HepG2 (cell line): Measurements from ENCODE around the gene DGAT2L6. TPM values are rescaled to one million over a fixed set of nuclear protein-coding genes. Genes with fewer than 3 reads are reported as not detected.

Experiments
- ATAC-seq: fragments of 200-7000 bp; cut with Tn5 transposase; 3 replicates; pipeline ENCODE4 v1.9.1; 2020; ENCODE audit warnings: mild to moderate bottlenecking, moderate library complexity
- BruUV-seq: library from RNA; stranded (reverse); fragments of 400-500 nt; replicated peaks from 2 replicates; lab custom pipeline; 2021; lab: Mats Ljungman, UMichigan
- CTCF ChIA-PET: fragments of 300-600 bp; formaldehyde crosslinking; extraction: SDS; loops from one replicate; lab custom pipeline; 2021; ENCODE audit warnings: low total read pairs, inconsistent platforms, low intra/inter-chr PET ratio; lab: Yijun Ruan, JAX
- POLR2A ChIA-PET: fragments of 350-600 bp; sonication (Branson Sonifier 250); formaldehyde crosslinking; loops from one replicate; lab custom pipeline; 2020; ENCODE audit warnings: antibody characterized with exemption, inconsistent platforms; lab: Yijun Ruan, JAX
- DNase-seq: peaks from one replicate; pipeline ENCODE4 v3.0.0-alpha.2; 2015; ENCODE audit warnings: low spot score
- FAIRE-seq: peaks from 3 replicates; lab custom pipeline; 2011; peaks lifted over from hg19 to GRCh38; lab: Jason Lieb, UNC
- H2AFZ ChIP-seq: one replicate; pipeline ENCODE4 v1.6.1; 2011; ENCODE audit warnings: low read length, inconsistent platforms
- H3K27ac ChIP-seq: fragments of 300-600 bp; 3 replicates; pipeline ENCODE4 v1.8.0; 2011; ENCODE audit warnings: mixed run types, mild to moderate bottlenecking, mixed read lengths, low read length, inconsistent platforms; ENCODE audit not compliant: insufficient read depth; ENCODE audit errors: extremely low read length
- H3K27me3 ChIP-seq, 2 experiments: fragments of 200-600 bp in 1 of 2; 2 replicates in 1 of 2; 3 replicates in 1 of 2; pipeline versions ENCODE4 v1.6.0 to v1.8.0; 2011; ENCODE audit warnings: low read length in 2 of 2, mild to moderate bottlenecking in 2 of 2, moderate library complexity in 2 of 2, inconsistent platforms in 1 of 2; ENCODE audit not compliant: insufficient read depth in 2 of 2, control insufficient read depth in 1 of 2
- H3K36me3 ChIP-seq, 2 experiments: fragments of 200-600 bp in 1 of 2; replicated peaks in 1 of 2; 2 replicates in 1 of 2; 3 replicates in 1 of 2; pipeline versions ENCODE4 v1.5.1 to v1.8.0; 2011; ENCODE audit warnings: low read length in 2 of 2, inconsistent platforms in 1 of 2; ENCODE audit not compliant: insufficient read depth in 2 of 2, control insufficient read depth in 1 of 2
- H3K4me1 ChIP-seq: 2 replicates; pipeline ENCODE4 v1.5.1; 2012; ENCODE audit warnings: low read length, inconsistent platforms; ENCODE audit not compliant: insufficient read depth
- H3K4me2 ChIP-seq: 2 replicates; pipeline ENCODE4 v1.6.0; 2011; ENCODE audit warnings: low read depth, low read length, inconsistent platforms
- H3K4me3 ChIP-seq, 3 experiments: fragments of 200-600 bp in 1 of 3; sonication (generic), shearing (Covaris generic) in 1 of 3; replicated peaks in 1 of 3; 2 replicates each; pipeline ENCODE4 v1.5.1; 2011 to 2016; ENCODE audit warnings: low read length in 3 of 3, inconsistent platforms in 2 of 3, low read depth in 2 of 3, mild to moderate bottlenecking in 2 of 3, control low read depth in 1 of 3, mixed read lengths in 1 of 3; ENCODE audit not compliant: insufficient read depth in 1 of 3
- H3K79me2 ChIP-seq: one replicate; pipeline ENCODE4 v1.6.1; 2011; ENCODE audit warnings: low read length, inconsistent platforms; ENCODE audit not compliant: insufficient read depth
- H3K9ac ChIP-seq: 2 replicates; pipeline ENCODE4 v1.6.0; 2011; ENCODE audit warnings: mild to moderate bottlenecking, low read depth, low read length, inconsistent platforms; ENCODE audit not compliant: insufficient read depth
- H3K9me3 ChIP-seq: 2 replicates; pipeline ENCODE4 v1.5.1; 2012; ENCODE audit warnings: mild to moderate bottlenecking, low read length
- H4K20me1 ChIP-seq: 2 replicates; pipeline ENCODE4 v1.6.0; 2011; ENCODE audit warnings: inconsistent platforms, mild to moderate bottlenecking, low read length, moderate library complexity; ENCODE audit not compliant: insufficient read depth
- NCOA2 ChIP-seq: sonication (generic); formaldehyde crosslinking; IDR thresholded peaks from 2 replicates; pipeline ENCODE4 v1.8.0; 2022; ENCODE audit warnings: inconsistent platforms
- NFKB2 ChIP-seq: sonication (generic); formaldehyde crosslinking; IDR thresholded peaks from 2 replicates; pipeline ENCODE4 v1.4.0; 2020; ENCODE audit warnings: missing genetic modification reagents, borderline replicate concordance
- SOX6 ChIP-seq, 2 experiments: fragments of 450-650 bp in 1 of 2; sonication (generic) in 1 of 2; formaldehyde crosslinking in 1 of 2; IDR thresholded peaks; 2 replicates each; pipeline versions ENCODE4 v1.4.0 to v1.6.1; 2017 to 2020; ENCODE audit warnings: antibody characterized with exemption in 1 of 2, mild to moderate bottlenecking in 1 of 2, missing genetic modification reagents in 1 of 2
- ZNF530 ChIP-seq: sonication (generic); formaldehyde crosslinking; IDR thresholded peaks from 2 replicates; pipeline ENCODE4 v1.5.0; 2020; ENCODE audit warnings: low read depth, mild to moderate bottlenecking, missing genetic modification reagents
- ZNF567 ChIP-seq: sonication (generic); formaldehyde crosslinking; IDR thresholded peaks from 2 replicates; pipeline ENCODE4 v1.8.1; 2023; ENCODE audit warnings: mild to moderate bottlenecking, missing genetic modification reagents, borderline replicate concordance
- ZNF569 ChIP-seq: sonication (generic); formaldehyde crosslinking; IDR thresholded peaks from 2 replicates; pipeline ENCODE4 v1.5.0; 2020; ENCODE audit warnings: mild to moderate bottlenecking, missing genetic modification reagents, moderate library complexity, borderline replicate concordance
- WGBS: methylation state at CpG from one replicate; pipeline ENCODE4 v1.1.6; 2017; ENCODE audit warnings: low lambda C conversion rate; 5-methylcytosine and 5-hydroxymethylcytosine counted together
- in situ Hi-C: cut with HindIII; loops from 2 replicates; pipeline ENCODE4 v1.10.0; 2017; ENCODE audit warnings: low pct_unique_long_range_greater_than_20kb; ENCODE audit not compliant: extremely low pct_ligation_motif_present
- intact Hi-C: fragments of 100-400 bp; cut with micrococcal nuclease; formaldehyde crosslinking; loops from one replicate; pipeline ENCODE4 v1.10.0; 2022; ENCODE audit not compliant: unreplicated experiment
- polyA plus RNA-seq, 8 experiments: library from polyadenylated mRNA; depleted of rRNA in 3 of 8; stranded (reverse) in 7 of 8; unstranded in 1 of 8; fragments of >200 nt; fragmentation: Illumina TruSeq in 4 of 8; extraction: Trizol in 4 of 8; gene quantifications; 2 replicates each; pipeline versions ENCODE4 v1.2.1 to v1.2.3, GENCODE V29; 2011 to 2016; ENCODE audit warnings: low read depth in 4 of 8, missing spikeins in 1 of 8, mixed read lengths in 1 of 8; ENCODE audit not compliant: insufficient read depth in 1 of 8
- total RNA-seq, 5 experiments: library from RNA; depleted of rRNA; stranded (reverse); fragments of >200 nt; fragmentation: Illumina TruSeq; extraction: Trizol; gene quantifications; 2 replicates each; pipeline ENCODE4 v1.2.3, GENCODE V29; 2016; ENCODE audit warnings: low read depth in 1 of 5
- TF ChIP-seq, protein P1 (sequence below): IDR thresholded peaks from 2 replicates; pipeline ENCODE4 v1.6.1; 2016; ENCODE audit warnings: mild to moderate bottlenecking
- TF ChIP-seq, protein P2 (sequence below): sonication (generic); formaldehyde crosslinking; IDR thresholded peaks from 2 replicates; pipeline ENCODE4 v1.4.0; 2020; ENCODE audit warnings: missing genetic modification reagents
- TF ChIP-seq, protein P3 (sequence below): sonication (generic); formaldehyde crosslinking; IDR thresholded peaks from 2 replicates; pipeline ENCODE4 v1.5.1; 2020; ENCODE audit warnings: mild to moderate bottlenecking, missing genetic modification reagents, moderate library complexity

The DGAT2L6 gene
- total and polyA plus RNA-seq, 2 of the 13 experiments (the other 11 are each of a cell fraction or from before 2014, with no cell fraction given), result not detected

DNA sequence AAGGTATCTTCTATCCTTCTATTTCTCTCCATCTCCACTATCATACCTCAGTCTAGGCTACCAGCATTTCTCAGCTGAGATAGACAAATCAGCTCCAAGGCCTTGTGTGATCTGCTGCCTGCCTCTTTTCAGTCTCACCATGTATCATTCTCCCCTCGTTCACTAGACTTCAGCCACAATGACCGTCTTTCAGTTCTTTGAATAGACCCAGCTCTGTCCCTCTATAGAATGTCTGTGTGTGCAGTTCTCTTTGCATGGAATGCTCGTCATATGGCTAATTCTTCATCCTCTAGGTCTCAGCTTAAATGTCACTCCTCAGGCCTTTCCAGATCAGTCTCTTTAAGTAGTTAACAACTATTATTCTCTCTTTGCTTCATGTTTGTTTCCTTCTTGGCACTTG lies 37.5 kb upstream of the DGAT2L6 start (continued):
- TF ChIP-seq, protein P1, sequence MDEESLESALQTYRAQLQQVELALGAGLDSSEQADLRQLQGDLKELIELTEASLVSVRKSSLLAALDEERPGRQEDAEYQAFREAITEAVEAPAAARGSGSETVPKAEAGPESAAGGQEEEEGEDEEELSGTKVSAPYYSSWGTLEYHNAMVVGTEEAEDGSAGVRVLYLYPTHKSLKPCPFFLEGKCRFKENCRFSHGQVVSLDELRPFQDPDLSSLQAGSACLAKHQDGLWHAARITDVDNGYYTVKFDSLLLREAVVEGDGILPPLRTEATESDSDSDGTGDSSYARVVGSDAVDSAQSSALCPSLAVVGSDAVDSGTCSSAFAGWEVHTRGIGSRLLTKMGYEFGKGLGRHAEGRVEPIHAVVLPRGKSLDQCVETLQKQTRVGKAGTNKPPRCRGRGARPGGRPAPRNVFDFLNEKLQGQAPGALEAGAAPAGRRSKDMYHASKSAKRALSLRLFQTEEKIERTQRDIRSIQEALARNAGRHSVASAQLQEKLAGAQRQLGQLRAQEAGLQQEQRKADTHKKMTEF (CRISPR knock-in tag), result no peak
- TF ChIP-seq, protein P2, sequence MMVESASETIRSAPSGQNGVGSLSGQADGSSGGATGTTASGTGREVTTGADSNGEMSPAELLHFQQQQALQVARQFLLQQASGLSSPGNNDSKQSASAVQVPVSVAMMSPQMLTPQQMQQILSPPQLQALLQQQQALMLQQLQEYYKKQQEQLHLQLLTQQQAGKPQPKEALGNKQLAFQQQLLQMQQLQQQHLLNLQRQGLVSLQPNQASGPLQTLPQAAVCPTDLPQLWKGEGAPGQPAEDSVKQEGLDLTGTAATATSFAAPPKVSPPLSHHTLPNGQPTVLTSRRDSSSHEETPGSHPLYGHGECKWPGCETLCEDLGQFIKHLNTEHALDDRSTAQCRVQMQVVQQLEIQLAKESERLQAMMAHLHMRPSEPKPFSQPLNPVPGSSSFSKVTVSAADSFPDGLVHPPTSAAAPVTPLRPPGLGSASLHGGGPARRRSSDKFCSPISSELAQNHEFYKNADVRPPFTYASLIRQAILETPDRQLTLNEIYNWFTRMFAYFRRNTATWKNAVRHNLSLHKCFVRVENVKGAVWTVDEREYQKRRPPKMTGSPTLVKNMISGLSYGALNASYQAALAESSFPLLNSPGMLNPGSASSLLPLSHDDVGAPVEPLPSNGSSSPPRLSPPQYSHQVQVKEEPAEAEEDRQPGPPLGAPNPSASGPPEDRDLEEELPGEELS (CRISPR knock-in tag), result no peak
- TF ChIP-seq ZNF530, result no peak
- TF ChIP-seq ZNF567 (CRISPR knock-in tag), result no peak
- no peak for TF ChIP-seq NFKB2 (CRISPR knock-in tag)
- no peak for TF ChIP-seq NCOA2 (CRISPR knock-in tag)
- TF ChIP-seq SOX6 (IDR thresholded peaks at IDR 0.05), result no peak
- no peak for TF ChIP-seq SOX6 (CRISPR knock-in tag; IDR thresholded peaks at IDR 0.05)

DNA sequence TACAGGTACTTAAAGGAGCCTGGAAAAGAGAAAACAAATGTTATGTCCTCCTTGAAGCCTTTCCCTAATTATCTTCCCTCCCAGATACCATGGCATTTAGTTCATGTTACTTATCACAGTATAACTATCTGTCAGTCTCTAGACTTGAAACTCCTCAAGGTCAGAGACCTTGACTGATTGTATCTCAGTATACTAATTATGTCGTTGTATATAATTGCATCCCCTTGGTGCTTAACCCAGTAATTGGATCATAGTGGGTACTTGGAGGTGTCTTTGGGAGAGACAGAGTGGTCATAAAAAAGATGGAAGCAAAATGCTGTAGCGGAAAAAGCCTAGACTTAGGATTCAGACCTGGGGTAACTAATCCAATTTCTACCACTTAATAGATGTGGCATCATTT lies 35.9 kb upstream of the DGAT2L6 start:
- no peak for TF ChIP-seq ZNF569 (CRISPR knock-in tag)
- TF ChIP-seq, protein P3, sequence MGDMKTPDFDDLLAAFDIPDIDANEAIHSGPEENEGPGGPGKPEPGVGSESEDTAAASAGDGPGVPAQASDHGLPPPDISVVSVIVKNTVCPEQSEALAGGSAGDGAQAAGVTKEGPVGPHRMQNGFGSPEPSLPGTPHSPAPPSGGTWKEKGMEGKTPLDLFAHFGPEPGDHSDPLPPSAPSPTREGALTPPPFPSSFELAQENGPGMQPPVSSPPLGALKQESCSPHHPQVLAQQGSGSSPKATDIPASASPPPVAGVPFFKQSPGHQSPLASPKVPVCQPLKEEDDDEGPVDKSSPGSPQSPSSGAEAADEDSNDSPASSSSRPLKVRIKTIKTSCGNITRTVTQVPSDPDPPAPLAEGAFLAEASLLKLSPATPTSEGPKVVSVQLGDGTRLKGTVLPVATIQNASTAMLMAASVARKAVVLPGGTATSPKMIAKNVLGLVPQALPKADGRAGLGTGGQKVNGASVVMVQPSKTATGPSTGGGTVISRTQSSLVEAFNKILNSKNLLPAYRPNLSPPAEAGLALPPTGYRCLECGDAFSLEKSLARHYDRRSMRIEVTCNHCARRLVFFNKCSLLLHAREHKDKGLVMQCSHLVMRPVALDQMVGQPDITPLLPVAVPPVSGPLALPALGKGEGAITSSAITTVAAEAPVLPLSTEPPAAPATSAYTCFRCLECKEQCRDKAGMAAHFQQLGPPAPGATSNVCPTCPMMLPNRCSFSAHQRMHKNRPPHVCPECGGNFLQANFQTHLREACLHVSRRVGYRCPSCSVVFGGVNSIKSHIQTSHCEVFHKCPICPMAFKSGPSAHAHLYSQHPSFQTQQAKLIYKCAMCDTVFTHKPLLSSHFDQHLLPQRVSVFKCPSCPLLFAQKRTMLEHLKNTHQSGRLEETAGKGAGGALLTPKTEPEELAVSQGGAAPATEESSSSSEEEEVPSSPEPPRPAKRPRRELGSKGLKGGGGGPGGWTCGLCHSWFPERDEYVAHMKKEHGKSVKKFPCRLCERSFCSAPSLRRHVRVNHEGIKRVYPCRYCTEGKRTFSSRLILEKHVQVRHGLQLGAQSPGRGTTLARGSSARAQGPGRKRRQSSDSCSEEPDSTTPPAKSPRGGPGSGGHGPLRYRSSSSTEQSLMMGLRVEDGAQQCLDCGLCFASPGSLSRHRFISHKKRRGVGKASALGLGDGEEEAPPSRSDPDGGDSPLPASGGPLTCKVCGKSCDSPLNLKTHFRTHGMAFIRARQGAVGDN (CRISPR knock-in tag), result no peak
- Histone ChIP-seq H3K9me3 (no peaks in the 10 kb centered on the region), H3K27ac (no peak overlapping the region), H3K79me2 (no peaks in the 10 kb centered on the region), H3K36me3 (no peaks in the 10 kb centered on the region), H3K4me3 (no peak overlapping the region), H3K27me3 (no peaks in the 10 kb centered on the region), H2AFZ (no peak overlapping the region), H3K4me2 (no peak overlapping the region), H3K4me1 (no peaks in the 10 kb centered on the region), H3K9ac (no peak overlapping the region), H4K20me1 (no peaks in the 10 kb centered on the region)
- WGBS, result 92% methylated on average over 2 of the region's 2 CpGs
- DNase-seq, result no peak
- in situ Hi-C loops (no loop called here), intact Hi-C loops (no loop called here)
- no peak for ATAC-seq
- no TSS peak for BruUV-seq
- FAIRE-seq, result no peak
- POLR2A ChIA-PET, result no interaction called here
- CTCF ChIA-PET, result no interaction called here
